HepG2 (cell line): ENCODE measurements around the gene CMIP. TPM values are rescaled to one million over a fixed set of nuclear protein-coding genes. Genes with fewer than 3 reads are reported as not detected.
A peak's percentile ranks its signal among the peaks of the same experiment; 100 is the strongest.

Experiments
- AKAP8 ChIP-seq: sonication (generic); formaldehyde crosslinking; IDR thresholded peaks from 2 replicates; pipeline ENCODE4 v1.5.1; 2020; ENCODE audit warnings: mild to moderate bottlenecking, missing genetic modification reagents
- BHLHE40 ChIP-seq: IDR thresholded peaks from 2 replicates; pipeline ENCODE4 v1.6.1; 2011; ENCODE audit warnings: low read length, improper control_type of control experiment
- HHEX ChIP-seq: IDR thresholded peaks from 2 replicates; pipeline ENCODE4 v1.6.1; 2016; ENCODE audit warnings: control low read depth
- KAT7 ChIP-seq: IDR thresholded peaks from 2 replicates; pipeline ENCODE4 v1.6.1; 2018; ENCODE audit warnings: borderline replicate concordance, missing compliant biosample characterization
- MAFK ChIP-seq, 2 experiments: IDR thresholded peaks in 1 of 2; conservative IDR thresholded peaks in 1 of 2; 2 replicates each; pipeline ENCODE4 v1.6.1; 2011; ENCODE audit warnings: improper control_type of control experiment in 2 of 2, low read length in 2 of 2
- NCOA5 ChIP-seq: sonication (generic); formaldehyde crosslinking; IDR thresholded peaks from 2 replicates; pipeline ENCODE4 v1.4.0; 2020; ENCODE audit warnings: missing genetic modification reagents
- NFATC3 ChIP-seq: sonication (generic); formaldehyde crosslinking; IDR thresholded peaks from 2 replicates; pipeline ENCODE4 v1.5.1; 2020; ENCODE audit warnings: mild to moderate bottlenecking, missing genetic modification reagents
- REXO4 ChIP-seq: sonication (generic); formaldehyde crosslinking; IDR thresholded peaks from 2 replicates; pipeline ENCODE4 v1.8.0; 2022; ENCODE audit warnings: missing genetic modification reagents, mild to moderate bottlenecking, borderline replicate concordance
- SMAD3 ChIP-seq: sonication (generic); formaldehyde crosslinking; IDR thresholded peaks from 2 replicates; pipeline ENCODE4 v1.4.0; 2020; ENCODE audit warnings: missing genetic modification reagents
- TBX2 ChIP-seq: sonication (generic); formaldehyde crosslinking; IDR thresholded peaks from 2 replicates; pipeline ENCODE4 v1.5.0; 2020; ENCODE audit warnings: missing genetic modification reagents, mild to moderate bottlenecking, borderline replicate concordance
- ZBTB49 ChIP-seq: sonication (generic); formaldehyde crosslinking; IDR thresholded peaks from 2 replicates; pipeline ENCODE4 v1.4.0; 2020; ENCODE audit warnings: missing genetic modification reagents, borderline replicate concordance
- ZNF256 ChIP-seq: sonication (generic); formaldehyde crosslinking; conservative IDR thresholded peaks from 2 replicates; pipeline ENCODE4 v1.4.0; 2020; ENCODE audit warnings: missing genetic modification reagents
- ZNF724P ChIP-seq: sonication (generic); formaldehyde crosslinking; IDR thresholded peaks from 2 replicates; pipeline ENCODE4 v1.8.0; 2022; ENCODE audit warnings: missing genetic modification reagents, borderline replicate concordance
- ZNF781 ChIP-seq: sonication (generic); formaldehyde crosslinking; IDR thresholded peaks from 2 replicates; pipeline ENCODE4 v1.5.1; 2020; ENCODE audit warnings: borderline replicate concordance, mild to moderate bottlenecking, missing genetic modification reagents; ENCODE audit errors: not compliant biosample characterization
- ZSCAN31 ChIP-seq: sonication (generic); formaldehyde crosslinking; IDR thresholded peaks from 2 replicates; pipeline ENCODE4 v1.5.0; 2020; ENCODE audit warnings: low read depth, mild to moderate bottlenecking, missing genetic modification reagents
- polyA plus RNA-seq, 8 experiments: library from polyadenylated mRNA; depleted of rRNA in 3 of 8; stranded (reverse) in 7 of 8; unstranded in 1 of 8; fragments of >200 nt; fragmentation: Illumina TruSeq in 4 of 8; extraction: Trizol in 4 of 8; gene quantifications; 2 replicates each; pipeline versions ENCODE4 v1.2.1 to v1.2.3, GENCODE V29; 2011 to 2016; ENCODE audit warnings: low read depth in 4 of 8, missing spikeins in 1 of 8, mixed read lengths in 1 of 8; ENCODE audit not compliant: insufficient read depth in 1 of 8
- total RNA-seq, 5 experiments: library from RNA; depleted of rRNA; stranded (reverse); fragments of >200 nt; fragmentation: Illumina TruSeq; extraction: Trizol; gene quantifications; 2 replicates each; pipeline ENCODE4 v1.2.3, GENCODE V29; 2016; ENCODE audit warnings: low read depth in 1 of 5
- TF ChIP-seq, protein P1 (sequence below): IDR thresholded peaks from 2 replicates; pipeline ENCODE4 v1.6.1; 2012; ENCODE audit warnings: low read depth, low read length, improper control_type of control experiment
- TF ChIP-seq, protein P2 (sequence below): sonication (generic); formaldehyde crosslinking; IDR thresholded peaks from one replicate; pipeline ENCODE4 v1.5.1; 2020; ENCODE audit warnings: mild to moderate bottlenecking, missing genetic modification reagents; ENCODE audit errors: not compliant biosample characterization

CMIP gene
- total and polyA plus RNA-seq, 2 of the 13 experiments (the other 11 are each of a cell fraction or from before 2014, with no cell fraction given), result 10.9 to 18.1 TPM

DNA sequence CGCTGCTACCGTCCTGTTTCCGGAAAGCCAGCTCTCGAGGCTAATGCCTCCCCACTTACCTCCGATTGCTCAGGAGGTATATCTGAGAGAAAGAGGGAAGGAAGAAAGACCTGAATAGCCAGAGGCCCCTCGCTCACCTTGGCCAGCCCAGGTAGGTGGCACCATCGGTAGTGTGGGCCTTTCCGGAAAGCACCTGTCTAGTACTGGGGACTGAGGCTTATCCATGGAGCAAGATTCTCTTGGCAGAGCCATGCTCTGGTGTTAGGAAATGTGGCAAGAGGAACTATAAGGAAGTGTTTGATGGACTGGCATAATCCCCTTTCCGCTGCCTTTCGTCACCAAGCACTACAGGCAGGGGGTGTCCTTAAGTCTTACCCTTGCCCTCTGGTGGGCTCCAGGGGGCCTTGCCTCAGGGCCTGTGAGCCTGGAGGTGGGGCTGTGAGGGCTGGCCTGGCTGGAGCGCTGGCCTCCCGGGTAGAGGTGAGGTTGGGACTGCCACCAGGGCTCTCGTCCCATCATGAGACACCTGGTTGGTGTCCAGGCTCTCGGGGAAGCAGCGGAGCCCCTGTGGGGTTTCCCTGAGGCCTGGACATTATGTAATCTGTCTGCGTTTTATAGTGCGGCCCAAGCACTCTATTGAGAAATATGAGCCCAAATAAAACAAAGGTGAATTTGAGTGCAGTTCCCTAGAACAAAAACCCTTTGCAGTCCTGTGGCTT is 2.9 kb downstream of the CMIP start (continued):
- TF ChIP-seq, protein P1, sequence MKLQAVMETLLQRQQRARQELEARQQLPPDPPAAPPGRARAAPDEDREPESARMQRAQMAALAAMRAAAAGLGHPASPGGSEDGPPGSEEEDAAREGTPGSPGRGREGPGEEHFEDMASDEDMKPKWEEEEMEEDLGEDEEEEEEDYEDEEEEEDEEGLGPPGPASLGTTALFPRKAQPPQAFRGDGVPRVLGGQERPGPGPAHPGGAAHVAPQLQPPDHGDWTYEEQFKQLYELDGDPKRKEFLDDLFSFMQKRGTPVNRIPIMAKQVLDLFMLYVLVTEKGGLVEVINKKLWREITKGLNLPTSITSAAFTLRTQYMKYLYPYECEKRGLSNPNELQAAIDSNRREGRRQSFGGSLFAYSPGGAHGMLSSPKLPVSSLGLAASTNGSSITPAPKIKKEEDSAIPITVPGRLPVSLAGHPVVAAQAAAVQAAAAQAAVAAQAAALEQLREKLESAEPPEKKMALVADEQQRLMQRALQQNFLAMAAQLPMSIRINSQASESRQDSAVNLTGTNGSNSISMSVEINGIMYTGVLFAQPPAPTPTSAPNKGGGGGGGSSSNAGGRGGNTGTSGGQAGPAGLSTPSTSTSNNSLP, result no peak
- no peak for TF ChIP-seq ZBTB49
- no peak for TF ChIP-seq KAT7 (CRISPR knock-in tag)
- TF ChIP-seq SMAD3 (CRISPR knock-in tag), result no peak
- TF ChIP-seq MAFK (conservative IDR thresholded peaks at IDR 0.05 in 1 of 2, IDR thresholded peaks at IDR 0.05 in 1 of 2; ENCODE audit: low read length in 2 of 2), result no peak
- no peak for TF ChIP-seq REXO4 (CRISPR knock-in tag)
- no peak for TF ChIP-seq NFATC3 (CRISPR knock-in tag)
- 0 out of 2 replicates have a peak, but pooled peaks have one; percentile 23 for TF ChIP-seq ZNF724P (CRISPR knock-in tag)
- no peak for TF ChIP-seq HHEX (CRISPR knock-in tag)
- no peak for TF ChIP-seq ZNF781 (CRISPR knock-in tag)
- TF ChIP-seq ZSCAN31 (CRISPR knock-in tag), result no peak; the same call in 1 of the 2 replicates
- TF ChIP-seq BHLHE40, result no peak
- TF ChIP-seq, protein P2, sequence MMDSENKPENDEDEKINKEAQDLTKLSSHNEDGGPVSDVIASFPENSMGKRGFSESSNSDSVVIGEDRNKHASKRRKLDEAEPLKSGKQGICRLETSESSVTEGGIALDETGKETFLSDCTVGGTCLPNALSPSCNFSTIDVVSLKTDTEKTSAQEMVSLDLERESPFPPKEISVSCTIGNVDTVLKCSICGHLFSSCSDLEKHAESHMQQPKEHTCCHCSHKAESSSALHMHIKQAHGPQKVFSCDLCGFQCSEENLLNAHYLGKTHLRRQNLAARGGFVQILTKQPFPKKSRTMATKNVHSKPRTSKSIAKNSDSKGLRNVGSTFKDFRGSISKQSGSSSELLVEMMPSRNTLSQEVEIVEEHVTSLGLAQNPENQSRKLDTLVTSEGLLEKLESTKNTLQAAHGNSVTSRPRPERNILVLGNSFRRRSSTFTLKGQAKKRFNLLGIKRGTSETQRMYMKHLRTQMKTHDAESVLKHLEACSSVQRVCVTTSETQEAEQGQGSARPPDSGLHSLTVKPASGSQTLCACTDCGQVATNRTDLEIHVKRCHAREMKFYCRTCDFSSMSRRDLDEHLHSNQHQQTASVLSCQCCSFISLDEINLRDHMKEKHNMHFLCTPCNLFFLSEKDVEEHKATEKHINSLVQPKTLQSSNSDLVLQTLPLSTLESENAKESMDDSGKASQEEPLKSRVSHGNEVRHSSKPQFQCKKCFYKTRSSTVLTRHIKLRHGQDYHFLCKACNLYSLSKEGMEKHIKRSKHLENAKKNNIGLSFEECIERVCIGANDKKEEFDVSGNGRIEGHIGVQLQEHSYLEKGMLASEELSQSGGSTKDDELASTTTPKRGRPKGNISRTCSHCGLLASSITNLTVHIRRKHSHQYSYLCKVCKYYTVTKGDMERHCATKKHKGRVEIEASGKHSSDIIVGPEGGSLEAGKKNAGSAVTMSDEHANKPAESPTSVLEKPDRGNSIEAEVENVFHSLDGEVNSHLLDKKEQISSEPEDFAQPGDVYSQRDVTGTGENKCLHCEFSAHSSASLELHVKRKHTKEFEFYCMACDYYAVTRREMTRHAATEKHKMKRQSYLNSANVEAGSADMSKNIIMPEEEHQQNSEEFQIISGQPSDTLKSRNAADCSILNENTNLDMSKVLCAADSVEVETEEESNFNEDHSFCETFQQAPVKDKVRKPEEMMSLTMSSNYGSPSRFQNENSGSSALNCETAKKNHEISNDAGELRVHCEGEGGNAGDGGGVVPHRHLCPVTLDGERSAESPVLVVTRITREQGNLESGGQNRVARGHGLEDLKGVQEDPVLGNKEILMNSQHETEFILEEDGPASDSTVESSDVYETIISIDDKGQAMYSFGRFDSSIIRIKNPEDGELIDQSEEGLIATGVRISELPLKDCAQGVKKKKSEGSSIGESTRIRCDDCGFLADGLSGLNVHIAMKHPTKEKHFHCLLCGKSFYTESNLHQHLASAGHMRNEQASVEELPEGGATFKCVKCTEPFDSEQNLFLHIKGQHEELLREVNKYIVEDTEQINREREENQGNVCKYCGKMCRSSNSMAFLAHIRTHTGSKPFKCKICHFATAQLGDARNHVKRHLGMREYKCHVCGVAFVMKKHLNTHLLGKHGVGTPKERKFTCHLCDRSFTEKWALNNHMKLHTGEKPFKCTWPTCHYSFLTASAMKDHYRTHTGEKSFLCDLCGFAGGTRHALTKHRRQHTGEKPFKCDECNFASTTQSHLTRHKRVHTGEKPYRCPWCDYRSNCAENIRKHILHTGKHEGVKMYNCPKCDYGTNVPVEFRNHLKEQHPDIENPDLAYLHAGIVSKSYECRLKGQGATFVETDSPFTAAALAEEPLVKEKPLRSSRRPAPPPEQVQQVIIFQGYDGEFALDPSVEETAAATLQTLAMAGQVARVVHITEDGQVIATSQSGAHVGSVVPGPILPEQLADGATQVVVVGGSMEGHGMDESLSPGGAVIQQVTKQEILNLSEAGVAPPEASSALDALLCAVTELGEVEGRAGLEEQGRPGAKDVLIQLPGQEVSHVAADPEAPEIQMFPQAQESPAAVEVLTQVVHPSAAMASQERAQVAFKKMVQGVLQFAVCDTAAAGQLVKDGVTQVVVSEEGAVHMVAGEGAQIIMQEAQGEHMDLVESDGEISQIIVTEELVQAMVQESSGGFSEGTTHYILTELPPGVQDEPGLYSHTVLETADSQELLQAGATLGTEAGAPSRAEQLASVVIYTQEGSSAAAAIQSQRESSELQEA (CRISPR knock-in tag), result no peak
- no peak for TF ChIP-seq ZNF256
- TF ChIP-seq TBX2 (CRISPR knock-in tag), result no peak
- no peak for TF ChIP-seq AKAP8
- no peak for TF ChIP-seq NCOA5 (CRISPR knock-in tag)
